SK-N-MC (cell line): ENCODE measurements around the gene DNAH12.

Source experiments
- EZH2 ChIP-seq: fragments of 200-600 bp; sonication (generic); IDR thresholded peaks from one replicate; pipeline ENCODE4 v1.6.1; 2017; ENCODE audit warnings: antibody characterized with exemption
- POLR2AphosphoS5 ChIP-seq: IDR thresholded peaks from 2 replicates; pipeline ENCODE4 v1.6.1; 2012; ENCODE audit warnings: mild to moderate bottlenecking, low read depth, low read length, borderline replicate concordance

GRCh38 chr3:57314204-57314603 is 229.9 kb downstream of the DNAH12 start:
- no peak for TF ChIP-seq EZH2
- no peak for TF ChIP-seq POLR2AphosphoS5
